Nephron (organoid): Measurements from ENCODE around the gene PBX1.

ENCODE experiments used
- H3K27ac Mint-ChIP-seq, 3 experiments: 2 replicates each; pipeline ENCODE4 v1.8.0; 2020; ENCODE audit warnings: mixed read lengths in 3 of 3, mild to moderate bottlenecking in 2 of 3, moderate library complexity in 1 of 3
- H3K27me3 Mint-ChIP-seq: 2 replicates; pipeline ENCODE4 v1.8.0; 2021; ENCODE audit warnings: low read depth, mild to moderate bottlenecking, moderate library complexity, mixed read lengths
- H3K36me3 Mint-ChIP-seq: 2 replicates; pipeline ENCODE4 v1.8.0; 2020; ENCODE audit warnings: low read depth, mixed read lengths
- H3K4me1 Mint-ChIP-seq: 2 replicates; pipeline ENCODE4 v1.8.0; 2020; ENCODE audit warnings: mixed read lengths
- H3K4me3 Mint-ChIP-seq, 3 experiments: 2 replicates each; pipeline ENCODE4 v1.8.0; 2020; ENCODE audit warnings: mild to moderate bottlenecking in 3 of 3, mixed read lengths in 3 of 3, moderate library complexity in 2 of 3
- H3K9me3 Mint-ChIP-seq: 2 replicates; pipeline ENCODE4 v1.8.0; 2020; ENCODE audit warnings: mixed read lengths
- CTCF ChIP-seq, 3 experiments: fragments of 200-600 bp; sonication (generic); IDR thresholded peaks; one replicate each; pipeline ENCODE4 v1.5.0; 2021; ENCODE audit warnings: antibody characterized with exemption in 3 of 3; ENCODE audit not compliant: unreplicated experiment in 3 of 3

The PBX1 gene

GRCh38 chr1:164853146-164853545, 294.2 kb downstream of the PBX1 start:
- no peak overlapping the region for H3K4me3 Mint-ChIP-seq
- H3K9me3 Mint-ChIP-seq = no peaks in the 10 kb centered on the region
- TF ChIP-seq CTCF (IDR thresholded peaks at IDR 0.05; ENCODE audit: unreplicated experiment in 3 of 3) = no peak
- peaks cover 40% of the 10 kb centered on the region for H3K36me3 Mint-ChIP-seq
- no peak overlapping the region for H3K27ac Mint-ChIP-seq
- no peaks in the 10 kb centered on the region for H3K27me3 Mint-ChIP-seq
- peaks cover 21% of the 10 kb centered on the region for H3K4me1 Mint-ChIP-seq

- Mint-ChIP-seq H3K4me3 (no peak overlapping the region), H3K4me1 (peaks cover 21% of the 10 kb centered on the region), H3K27ac (no peak overlapping the region), H3K9me3 (no peaks in the 10 kb centered on the region), H3K36me3 (peaks cover 17% of the 10 kb centered on the region), H3K27me3 (no peaks in the 10 kb centered on the region)
- TF ChIP-seq CTCF (IDR thresholded peaks at IDR 0.05; ENCODE audit: unreplicated experiment in 3 of 3) = no peak
These were observed 296.8 kb downstream of the PBX1 start for GRCh38 chr1:164855716-164856329.

GRCh38 chr1:164856381-164856780, 297.4 kb downstream of the PBX1 start:
- Mint-ChIP-seq H3K36me3 (peaks cover 14% of the 10 kb centered on the region), H3K27me3 (no peaks in the 10 kb centered on the region), H3K4me3 (no peak overlapping the region), H3K9me3 (no peaks in the 10 kb centered on the region), H3K27ac (no peak overlapping the region), H3K4me1 (peaks cover 21% of the 10 kb centered on the region)
- no peak for TF ChIP-seq CTCF (IDR thresholded peaks at IDR 0.05; ENCODE audit: unreplicated experiment in 3 of 3)

GRCh38 chr1:164857439-164857838, 298.5 kb downstream of the PBX1 start:
- H3K4me3 Mint-ChIP-seq = no peak overlapping the region
- peaks cover 5% of the 10 kb centered on the region for H3K36me3 Mint-ChIP-seq
- TF ChIP-seq CTCF (IDR thresholded peaks at IDR 0.05; ENCODE audit: unreplicated experiment in 3 of 3) = no peak
- peaks cover 12% of the 10 kb centered on the region for H3K4me1 Mint-ChIP-seq
- no peaks in the 10 kb centered on the region for H3K9me3 Mint-ChIP-seq
- H3K27ac Mint-ChIP-seq = no peak overlapping the region
- H3K27me3 Mint-ChIP-seq = no peaks in the 10 kb centered on the region

- Mint-ChIP-seq H3K9me3 (no peaks in the 10 kb centered on the region), H3K27me3 (no peaks in the 10 kb centered on the region), H3K4me1 (peaks cover 11% of the 10 kb centered on the region), H3K36me3 (peaks cover 1% of the 10 kb centered on the region), H3K27ac (peak overlapping the region in 1 of 3 experiments; percentile 4), H3K4me3 (no peak overlapping the region)
- TF ChIP-seq CTCF (IDR thresholded peaks at IDR 0.05; ENCODE audit: unreplicated experiment in 3 of 3) = no peak
These were observed 299.2 kb downstream of the PBX1 start for GRCh38 chr1:164858096-164858632.

- Mint-ChIP-seq H3K36me3 (no peaks in the 10 kb centered on the region), H3K9me3 (no peaks in the 10 kb centered on the region), H3K27ac (no peak overlapping the region), H3K27me3 (no peaks in the 10 kb centered on the region), H3K4me1 (no peaks in the 10 kb centered on the region), H3K4me3 (no peak overlapping the region)
- TF ChIP-seq CTCF (IDR thresholded peaks at IDR 0.05; ENCODE audit: unreplicated experiment in 3 of 3) = no peak
These were observed 302.6 kb downstream of the PBX1 start for GRCh38 chr1:164861632-164862031.
